ENCODE data around the gene ARRB1. TPM values are rescaled to one million over a fixed set of nuclear protein-coding genes. Genes with fewer than 3 reads are reported as not detected.

The ARRB1 gene
- total and polyA plus RNA-seq, 10 of the 15 experiments (the other 5 are each of a cell fraction or from before 2014, with no cell fraction given), result 0.39 to 12.9 (median 1.7) TPM

DNA sequence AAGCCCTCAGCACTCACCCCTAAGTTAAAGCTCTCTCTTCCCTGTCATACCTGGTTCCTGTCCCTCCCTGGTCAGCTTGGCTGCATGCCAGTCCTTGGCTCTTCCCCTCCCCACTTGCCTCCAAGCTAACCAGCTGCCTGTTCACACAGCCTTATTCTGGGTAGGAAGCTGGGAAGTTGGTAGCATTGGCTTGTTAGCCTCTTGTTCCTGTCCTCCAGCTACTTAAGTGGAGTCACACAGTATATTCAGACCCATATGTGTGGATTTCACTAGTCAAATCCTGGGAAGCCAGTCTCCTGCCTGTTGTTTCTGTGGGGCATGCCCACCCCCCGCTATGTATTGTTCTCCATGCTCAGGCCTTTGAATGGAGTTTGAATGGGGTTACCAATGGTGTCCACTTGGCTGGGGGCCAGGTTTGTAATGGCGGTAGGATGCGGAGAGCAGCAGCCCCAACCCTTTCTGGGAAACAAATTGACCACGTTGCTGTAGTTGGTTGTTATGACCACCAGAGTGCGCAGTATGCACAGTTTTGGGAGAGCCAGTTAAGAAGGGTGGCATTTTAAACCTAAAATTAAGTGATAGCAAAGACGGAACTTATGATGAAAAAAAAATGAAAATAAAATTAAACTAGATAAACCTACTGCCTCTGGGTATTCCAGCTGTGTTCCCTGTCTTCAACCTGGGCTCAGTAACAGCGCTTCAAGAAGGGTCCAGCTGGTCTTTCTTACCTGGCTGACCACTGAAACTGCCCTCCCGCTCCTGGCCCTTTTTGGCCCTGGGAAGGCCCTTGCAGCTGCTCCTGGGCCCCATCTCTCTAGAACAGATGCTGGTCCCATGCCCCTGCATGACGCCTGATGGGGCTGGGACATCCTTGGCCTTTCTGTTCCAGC is 37.2 kb upstream of the ARRB1 start (continued):
- TF ChIP-seq BMI1 (IDR thresholded peaks at IDR 0.05; ENCODE audit: borderline replicate concordance), result 0 out of 2 replicates have a peak, but pooled peaks have one; percentile 15
- peak; percentile 30; the same call in 1 of the 2 replicates for TF ChIP-seq MXI1 (IDR thresholded peaks at IDR 0.05; ENCODE audit: low read depth, low read length)
- TF ChIP-seq PML (IDR thresholded peaks at IDR 0.05; ENCODE audit: low read length), result no peak
- no peak for TF ChIP-seq ZNF622 (IDR thresholded peaks at IDR 0.05)
- TF ChIP-seq RUNX3 (IDR thresholded peaks at IDR 0.05; ENCODE audit: low read length), result 0 out of 2 replicates have a peak, but pooled peaks have one; percentile 11

DNA sequence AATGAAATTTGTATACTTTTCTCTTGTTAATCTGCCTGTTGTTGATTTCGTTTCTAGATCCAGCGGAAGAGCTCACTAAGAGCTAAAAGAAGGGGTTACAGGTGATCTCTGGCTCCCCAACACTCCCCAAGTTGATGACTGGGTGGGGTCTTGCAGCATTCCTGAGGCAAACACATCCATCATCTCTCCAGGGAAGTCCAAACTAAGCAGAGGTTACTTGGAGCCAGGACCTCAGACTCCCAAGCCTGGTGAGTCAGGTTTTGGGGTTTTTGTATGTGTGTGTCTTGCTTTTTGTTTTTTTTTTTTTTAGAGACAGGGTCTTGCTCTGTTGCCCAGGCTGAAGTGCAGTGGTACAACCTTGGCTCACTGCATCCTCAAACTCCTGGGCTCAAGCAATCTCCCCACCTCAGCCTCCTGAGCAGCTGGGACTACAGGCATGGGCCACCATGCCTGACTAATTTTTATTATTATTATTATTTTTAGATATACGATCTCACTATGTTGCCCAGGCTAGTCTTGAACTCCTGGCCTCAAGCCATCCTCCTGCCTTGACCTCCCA is 36.4 kb upstream of the ARRB1 start:
- DNase-seq (ENCODE audit: low read depth, low spot score), result no peak
- Histone ChIP-seq H3K9ac (ENCODE audit: control insufficient read depth, insufficient read depth, low read length) (no peak overlapping the region), H3K79me2 (ENCODE audit: control insufficient read depth, insufficient read depth, low read length) (no peaks in the 10 kb centered on the region), H2AFZ (ENCODE audit: control insufficient read depth, low read depth, low read length) (no peak overlapping the region), H3K36me3 (ENCODE audit: control insufficient read depth in 2 of 2, insufficient read depth in 2 of 2, low read length in 1 of 2) (no peaks in the 10 kb centered on the region), H3K27ac (ENCODE audit: control insufficient read depth, insufficient read depth) (no peak overlapping the region), H4K20me1 (ENCODE audit: control insufficient read depth, insufficient read depth) (no peaks in the 10 kb centered on the region), H3K27me3 (replicated peaks in 1 of 2; ENCODE audit: control insufficient read depth in 2 of 2, insufficient read depth in 2 of 2, low read length in 1 of 2) (no peaks in the 10 kb centered on the region; a peak in 1 of 4 replicates), H3K4me1 (ENCODE audit: control insufficient read depth, insufficient read depth, low read length) (peaks cover 3% of the 10 kb centered on the region; the same call in 1 of the 2 replicates), H3K4me3 (no peak overlapping the region), H3K9me3 (replicated peaks; ENCODE audit: control insufficient read depth, insufficient read depth, low read length) (no peaks in the 10 kb centered on the region), H3K4me2 (ENCODE audit: control insufficient read depth, insufficient read depth) (no peak overlapping the region)
- ATAC-seq, result no peak
- BruUV-seq (replicated peaks), result no TSS peak
- ChIA-PET POLR2A (interaction anchor here (0.7 kb wide), 1 partner anchor 12 kb away, joined by 3 read pairs; no protein-coding TSS in a partner anchor), CTCF (interaction anchor here (0.7 to 17.1 kb wide), 25 partner anchors 10 to 1535 kb away, joined by 3 to 406 read pairs (median 5); partner anchors contain the start of gene GDPD5), SMC1A (ENCODE audit: uncharacterized antibody, unreplicated experiment) (interaction anchor here (0.7 to 7.0 kb wide), 14 partner anchors 35 to 193 kb away, joined by 3 to 43 read pairs (median 5); no protein-coding TSS in a partner anchor), RAD21 (ENCODE audit: unreplicated experiment) (interaction anchor here (0.8 to 9.8 kb wide), 8 partner anchors 42 to 145 kb away, joined by 3 to 118 read pairs (median 4); no protein-coding TSS in a partner anchor)
- in situ Hi-C loops (cut with MboI), result no loop called here
- no peak for FAIRE-seq
- TF ChIP-seq, protein P1, sequence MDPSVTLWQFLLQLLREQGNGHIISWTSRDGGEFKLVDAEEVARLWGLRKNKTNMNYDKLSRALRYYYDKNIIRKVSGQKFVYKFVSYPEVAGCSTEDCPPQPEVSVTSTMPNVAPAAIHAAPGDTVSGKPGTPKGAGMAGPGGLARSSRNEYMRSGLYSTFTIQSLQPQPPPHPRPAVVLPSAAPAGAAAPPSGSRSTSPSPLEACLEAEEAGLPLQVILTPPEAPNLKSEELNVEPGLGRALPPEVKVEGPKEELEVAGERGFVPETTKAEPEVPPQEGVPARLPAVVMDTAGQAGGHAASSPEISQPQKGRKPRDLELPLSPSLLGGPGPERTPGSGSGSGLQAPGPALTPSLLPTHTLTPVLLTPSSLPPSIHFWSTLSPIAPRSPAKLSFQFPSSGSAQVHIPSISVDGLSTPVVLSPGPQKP (IDR thresholded peaks at IDR 0.05; ENCODE audit: low read depth, low read length), result no peak
- no peak for TF ChIP-seq RELA (IDR thresholded peaks at IDR 0.05; ENCODE audit: borderline replicate concordance, partially characterized antibody)
- TF ChIP-seq ZZZ3 (IDR thresholded peaks at IDR 0.05; ENCODE audit: control insufficient read depth, insufficient read length, low read depth), result no peak
- TF ChIP-seq HDGF (IDR thresholded peaks at IDR 0.05), result no peak
- TF ChIP-seq, protein P2, sequence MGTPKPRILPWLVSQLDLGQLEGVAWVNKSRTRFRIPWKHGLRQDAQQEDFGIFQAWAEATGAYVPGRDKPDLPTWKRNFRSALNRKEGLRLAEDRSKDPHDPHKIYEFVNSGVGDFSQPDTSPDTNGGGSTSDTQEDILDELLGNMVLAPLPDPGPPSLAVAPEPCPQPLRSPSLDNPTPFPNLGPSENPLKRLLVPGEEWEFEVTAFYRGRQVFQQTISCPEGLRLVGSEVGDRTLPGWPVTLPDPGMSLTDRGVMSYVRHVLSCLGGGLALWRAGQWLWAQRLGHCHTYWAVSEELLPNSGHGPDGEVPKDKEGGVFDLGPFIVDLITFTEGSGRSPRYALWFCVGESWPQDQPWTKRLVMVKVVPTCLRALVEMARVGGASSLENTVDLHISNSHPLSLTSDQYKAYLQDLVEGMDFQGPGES (IDR thresholded peaks at IDR 0.05), result no peak
- no peak for TF ChIP-seq RB1 (IDR thresholded peaks at IDR 0.05; ENCODE audit: borderline replicate concordance)
- TF ChIP-seq ZNF384 (IDR thresholded peaks at IDR 0.05; ENCODE audit: borderline replicate concordance, low read depth, low read length), result no peak
- TF ChIP-seq, protein P3, sequence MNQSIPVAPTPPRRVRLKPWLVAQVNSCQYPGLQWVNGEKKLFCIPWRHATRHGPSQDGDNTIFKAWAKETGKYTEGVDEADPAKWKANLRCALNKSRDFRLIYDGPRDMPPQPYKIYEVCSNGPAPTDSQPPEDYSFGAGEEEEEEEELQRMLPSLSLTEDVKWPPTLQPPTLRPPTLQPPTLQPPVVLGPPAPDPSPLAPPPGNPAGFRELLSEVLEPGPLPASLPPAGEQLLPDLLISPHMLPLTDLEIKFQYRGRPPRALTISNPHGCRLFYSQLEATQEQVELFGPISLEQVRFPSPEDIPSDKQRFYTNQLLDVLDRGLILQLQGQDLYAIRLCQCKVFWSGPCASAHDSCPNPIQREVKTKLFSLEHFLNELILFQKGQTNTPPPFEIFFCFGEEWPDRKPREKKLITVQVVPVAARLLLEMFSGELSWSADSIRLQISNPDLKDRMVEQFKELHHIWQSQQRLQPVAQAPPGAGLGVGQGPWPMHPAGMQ (IDR thresholded peaks at IDR 0.05; ENCODE audit: borderline replicate concordance), result no peak
- intact Hi-C loops (cut with micrococcal nuclease; ENCODE audit: unreplicated experiment), result loop anchor here (1.0 kb wide), 2 partner anchors 57 to 144 kb away; no protein-coding TSS in a partner anchor
- WGBS (ENCODE audit: insufficient coverage, insufficient replicate concordance, low lambda C conversion rate, missing lambda C conversion rate), result 31% methylated on average over 3 of the region's 3 CpGs

All from GM12878 (cell line).